H1 (cell line): ENCODE measurements around the gene PLCL2. TPM values are rescaled to one million over a fixed set of nuclear protein-coding genes. Genes with fewer than 3 reads are reported as not detected.

Experiments
- CTCF ChIA-PET: fragments of 300-600 bp; sonication (Branson Sonifier 250); formaldehyde crosslinking; loops from one replicate; lab custom pipeline; 2021; ENCODE audit not compliant: partially characterized antibody; lab: Charles Lee
- POLR2A ChIA-PET: fragments of 300-600 bp; sonication (Branson Sonifier 250); formaldehyde crosslinking; loops from one replicate; lab custom pipeline; 2021; ENCODE audit warnings: inconsistent platforms; ENCODE audit not compliant: partially characterized antibody; lab: Charles Lee
- DNase-seq, 2 experiments: peaks; one replicate each; pipeline versions ENCODE4 v3.0.0 to v3.0.0-alpha.2; 2010 to 2022; ENCODE audit warnings: low spot score in 2 of 2, low read depth in 1 of 2, mixed read lengths in 1 of 2
- FAIRE-seq: peaks from 2 replicates; lab custom pipeline; 2011; peaks lifted over from hg19 to GRCh38; lab: Jason Lieb, UNC
- H2AFZ ChIP-seq: 2 replicates; pipeline ENCODE4 v1.8.1; 2012; ENCODE audit warnings: low read length, inconsistent platforms
- H2AK5ac ChIP-seq: 2 replicates; pipeline ENCODE4 v1.6.1; 2013; ENCODE audit warnings: low read depth, low read length
- H2BK120ac ChIP-seq: replicated peaks from 2 replicates; pipeline ENCODE3; 2013; ENCODE audit warnings: low read depth, low read length, inconsistent platforms
- H2BK12ac ChIP-seq: 2 replicates; pipeline ENCODE4 v1.6.1; 2013; ENCODE audit warnings: low read depth, low read length
- H2BK15ac ChIP-seq: 2 replicates; pipeline ENCODE4 v1.6.1; 2013; ENCODE audit warnings: low read length
- H2BK20ac ChIP-seq: 2 replicates; pipeline ENCODE4 v1.6.1; 2013; ENCODE audit warnings: low read length
- H2BK5ac ChIP-seq: 2 replicates; pipeline ENCODE4 v1.6.1; 2013; ENCODE audit warnings: low read depth, low read length
- H3K14ac ChIP-seq: 2 replicates; pipeline ENCODE4 v1.6.1; 2013; ENCODE audit warnings: inconsistent platforms; ENCODE audit not compliant: insufficient read length
- H3K18ac ChIP-seq: 2 replicates; pipeline ENCODE4 v1.6.1; 2013; ENCODE audit warnings: low read length; ENCODE audit errors: extremely low read depth
- H3K23ac ChIP-seq: 2 replicates; pipeline ENCODE4 v1.6.1; 2013; ENCODE audit warnings: inconsistent platforms; ENCODE audit not compliant: insufficient read length
- H3K23me2 ChIP-seq: 2 replicates; pipeline ENCODE4 v1.6.1; 2013; ENCODE audit warnings: low read depth, low read length
- H3K27ac ChIP-seq: 2 replicates; pipeline ENCODE4 v1.6.1; 2011; ENCODE audit warnings: low read depth, low read length, inconsistent platforms
- H3K27me3 ChIP-seq, 4 experiments: replicated peaks in 1 of 4; 1 replicate in 1 of 4; 2 replicates in 3 of 4; pipeline versions ENCODE4 v1.6.1 to v1.8.1; 2011 to 2013; ENCODE audit warnings: low read length in 3 of 4, mild to moderate bottlenecking in 3 of 4, inconsistent platforms in 2 of 4, mixed read lengths in 2 of 4, moderate library complexity in 1 of 4; ENCODE audit not compliant: control insufficient read depth in 3 of 4, insufficient read depth in 3 of 4; ENCODE audit errors: extremely low read depth in 1 of 4
- H3K36me3 ChIP-seq, 4 experiments: 2 replicates each; pipeline versions ENCODE4 v1.6.1 to v1.8.1; 2011 to 2013; ENCODE audit warnings: mild to moderate bottlenecking in 4 of 4, low read length in 3 of 4, moderate library complexity in 2 of 4, control low read depth in 1 of 4, inconsistent platforms in 1 of 4; ENCODE audit not compliant: insufficient read depth in 4 of 4, control insufficient read depth in 2 of 4
- H3K4ac ChIP-seq: replicated peaks from 2 replicates; pipeline ENCODE3; 2013; ENCODE audit warnings: low read length, low read depth, mixed read lengths, inconsistent platforms; ENCODE audit not compliant: insufficient read length
- H3K4me1 ChIP-seq, 4 experiments: replicated peaks in 1 of 4; 1 replicate in 1 of 4; 2 replicates in 3 of 4; pipeline versions ENCODE4 v1.6.1 to v1.8.1; 2011 to 2013; ENCODE audit warnings: low read length in 3 of 4, inconsistent platforms in 2 of 4, mixed read lengths in 1 of 4; ENCODE audit not compliant: insufficient read depth in 4 of 4, control insufficient read depth in 3 of 4
- H3K4me2 ChIP-seq, 2 experiments: 2 replicates each; pipeline versions ENCODE4 v1.6.1 to v1.8.1; 2011 to 2013; ENCODE audit warnings: low read depth in 2 of 2, low read length in 2 of 2, control low read depth in 1 of 2, inconsistent platforms in 1 of 2, mild to moderate bottlenecking in 1 of 2; ENCODE audit not compliant: insufficient read depth in 1 of 2
- H3K4me3 ChIP-seq, 4 experiments: fragments of 200-600, 300-600 bp in 1 of 4; sonication (generic), shearing (Covaris generic), sonication (Bioruptor Twin) in 1 of 4; 2 replicates each; pipeline versions ENCODE4 v1.5.1 to v1.8.1; 2011 to 2016; ENCODE audit warnings: low read length in 4 of 4, low read depth in 3 of 4, control low read depth in 2 of 4, inconsistent platforms in 2 of 4, mild to moderate bottlenecking in 2 of 4, mixed read lengths in 1 of 4, moderate library complexity in 1 of 4; ENCODE audit not compliant: insufficient read depth in 2 of 4; ENCODE audit errors: extremely low read depth in 1 of 4
- H3K56ac ChIP-seq: replicated peaks from 2 replicates; pipeline ENCODE3; 2013; ENCODE audit warnings: low read depth, mild to moderate bottlenecking, mixed read lengths, low read length, inconsistent platforms; ENCODE audit not compliant: insufficient read length
- H3K79me1 ChIP-seq: 2 replicates; pipeline ENCODE4 v1.6.1; 2013; ENCODE audit warnings: low read depth, low read length, control low read depth
- H3K79me2 ChIP-seq, 2 experiments: 2 replicates each; pipeline versions ENCODE4 v1.6.1 to v1.8.1; 2012 to 2013; ENCODE audit warnings: low read length in 2 of 2, mild to moderate bottlenecking in 2 of 2, inconsistent platforms in 1 of 2; ENCODE audit not compliant: insufficient read depth in 2 of 2, control insufficient read depth in 1 of 2
- H3K9ac ChIP-seq, 4 experiments: replicated peaks in 1 of 4; 1 replicate in 1 of 4; 2 replicates in 3 of 4; pipeline versions ENCODE4 v1.6.1 to v1.8.1; 2011 to 2013; ENCODE audit warnings: low read depth in 3 of 4, low read length in 3 of 4, control low read depth in 2 of 4, mild to moderate bottlenecking in 2 of 4, moderate library complexity in 2 of 4, inconsistent platforms in 1 of 4; ENCODE audit errors: extremely low read depth in 1 of 4
- H3K9me3 ChIP-seq, 2 experiments: 2 replicates each; pipeline versions ENCODE4 v1.6.1 to v1.8.1; 2012 to 2013; ENCODE audit warnings: mild to moderate bottlenecking in 2 of 2, moderate library complexity in 2 of 2, control low read depth in 1 of 2, inconsistent platforms in 1 of 2, low read depth in 1 of 2, low read length in 1 of 2, mixed read lengths in 1 of 2; ENCODE audit not compliant: insufficient read depth in 2 of 2
- H4K20me1 ChIP-seq, 2 experiments: replicated peaks in 1 of 2; 2 replicates each; pipeline versions ENCODE3 to v1.8.1; 2011 to 2013; ENCODE audit warnings: inconsistent platforms in 2 of 2, low read length in 2 of 2, mild to moderate bottlenecking in 1 of 2; ENCODE audit not compliant: insufficient read depth in 2 of 2, control insufficient read depth in 1 of 2
- H4K5ac ChIP-seq: 2 replicates; pipeline ENCODE4 v1.6.1; 2013; ENCODE audit warnings: low read length, low read depth, mixed read lengths, inconsistent platforms; ENCODE audit not compliant: insufficient read length
- H4K8ac ChIP-seq: 2 replicates; pipeline ENCODE4 v1.8.0; 2013; ENCODE audit warnings: mild to moderate bottlenecking, moderate library complexity, low read length, inconsistent platforms; ENCODE audit not compliant: insufficient read depth; ENCODE audit errors: extremely low read depth
- H4K91ac ChIP-seq: replicated peaks from 2 replicates; pipeline ENCODE3; 2013; ENCODE audit warnings: low read length, mixed read lengths, inconsistent platforms; ENCODE audit not compliant: insufficient read length
- ATF3 ChIP-seq: IDR thresholded peaks from 2 replicates; pipeline ENCODE4 v1.6.1; 2011; ENCODE audit warnings: low read depth, mild to moderate bottlenecking, low read length; ENCODE audit not compliant: insufficient read depth
- BRCA1 ChIP-seq: IDR thresholded peaks from 2 replicates; pipeline ENCODE4 v1.6.1; 2012; ENCODE audit warnings: low read depth, low read length, improper control_type of control experiment
- CHD2 ChIP-seq: IDR thresholded peaks from 2 replicates; pipeline ENCODE4 v1.6.1; 2012; ENCODE audit warnings: low read length, improper control_type of control experiment
- FOSL1 ChIP-seq: IDR thresholded peaks from 2 replicates; pipeline ENCODE4 v1.6.1; 2011; ENCODE audit warnings: mild to moderate bottlenecking, low read depth, low read length, moderate library complexity; ENCODE audit not compliant: insufficient read depth
- JUND ChIP-seq: IDR thresholded peaks from 2 replicates; pipeline ENCODE4 v1.6.1; 2011; ENCODE audit warnings: mild to moderate bottlenecking, improper control_type of control experiment, low read length
- KDM1A ChIP-seq: fragments of 200-600, 300-600 bp; sonication (generic); IDR thresholded peaks from 2 replicates; pipeline ENCODE4 v1.7.1; 2016; ENCODE audit warnings: mild to moderate bottlenecking, low read length, borderline replicate concordance
- MAX ChIP-seq: IDR thresholded peaks from 2 replicates; pipeline ENCODE4 v1.6.1; 2012; ENCODE audit warnings: inconsistent platforms
- POLR2A ChIP-seq, 2 experiments: IDR thresholded peaks; 1 replicate in 1 of 2; 2 replicates in 1 of 2; pipeline ENCODE4 v1.6.1; 2011; ENCODE audit warnings: low read depth in 2 of 2, low read length in 2 of 2, mild to moderate bottlenecking in 2 of 2; ENCODE audit errors: control extremely low read depth in 1 of 2
- POLR2AphosphoS5 ChIP-seq: IDR thresholded peaks from 2 replicates; pipeline ENCODE4 v1.6.1; 2011; ENCODE audit warnings: low read depth, low read length
- POU5F1 ChIP-seq: IDR thresholded peaks from 2 replicates; pipeline ENCODE4 v1.6.1; 2011; ENCODE audit warnings: low read depth, mild to moderate bottlenecking, low read length, moderate library complexity
- RFX5 ChIP-seq: IDR thresholded peaks from 2 replicates; pipeline ENCODE4 v1.6.1; 2011; ENCODE audit warnings: low read depth, low read length, improper control_type of control experiment, borderline replicate concordance
- SP4 ChIP-seq: IDR thresholded peaks from 2 replicates; pipeline ENCODE4 v1.6.1; 2012; ENCODE audit warnings: low read length, inconsistent platforms
- YY1 ChIP-seq: IDR thresholded peaks from 2 replicates; pipeline ENCODE4 v1.6.1; 2011; ENCODE audit warnings: low read depth, mild to moderate bottlenecking, low read length
- WGBS, 2 experiments: shearing (Covaris generic) in 1 of 2; methylation state at CpG; one replicate each; pipeline versions ENCODE4 v1.1.6 to v1.1.7; 2013 to 2015; ENCODE audit warnings: low lambda C conversion rate in 2 of 2, mixed read lengths in 2 of 2, inconsistent platforms in 1 of 2, low coverage in 1 of 2, missing lambda C conversion rate in 1 of 2; ENCODE audit not compliant: insufficient replicate concordance in 2 of 2, insufficient coverage in 1 of 2, insufficient read length in 1 of 2; ENCODE audit errors: extremely low coverage in 1 of 2, missing lambda C conversion rate in 1 of 2; 5-methylcytosine and 5-hydroxymethylcytosine counted together
- polyA plus RNA-seq, 7 experiments: library from polyadenylated mRNA; depleted of rRNA in 3 of 7; stranded (reverse) in 5 of 7; unstranded in 2 of 7; fragments of >200 nt in 5 of 7; fragments of 200-250 nt in 2 of 7; gene quantifications; 1 replicate in 5 of 7; 2 replicates in 1 of 7; 4 replicates in 1 of 7; pipeline versions ENCODE4 v1.2.1 to v1.2.3, GENCODE V29; 2011 to 2013; ENCODE audit warnings: missing spikeins in 2 of 7, mixed read lengths in 2 of 7
- total RNA-seq: library from RNA; stranded (reverse); fragmentation: NEBNext Ultra II Directional; extraction: Animal tissue kit (Norgen Biotek cat#: 25700); gene quantifications from 2 replicates; pipeline ENCODE4 v1.2.1, GENCODE V29; 2021

The PLCL2 gene
- total and polyA plus RNA-seq, 2 of the 8 experiments (the other 6 are each of a cell fraction or from before 2014, with no cell fraction given) = 3.5 to 6.8 TPM

GRCh38 chr3:17133632-17134545 is 249.1 kb downstream of the PLCL2 start:
- Histone ChIP-seq H3K56ac (no peak overlapping the region), H4K20me1 (no peaks in the 10 kb centered on the region), H3K14ac (no peak overlapping the region), H3K4me3 (no peak overlapping the region), H3K9me3 (peaks cover 0 to 4% of the 10 kb centered on the region in 2 experiments; a peak in 1 of 4 replicates), H3K18ac (no peak overlapping the region), H3K79me1 (no peaks in the 10 kb centered on the region), H3K23ac (no peak overlapping the region), H3K36me3 (no peaks in the 10 kb centered on the region), H4K5ac (no peak overlapping the region), H2BK120ac (no peak overlapping the region), H2BK12ac (no peak overlapping the region), H4K8ac (no peak overlapping the region; the same call in 1 of the 2 replicates), H3K27me3 (no peaks in the 10 kb centered on the region), H2AFZ (no peak overlapping the region), H3K4ac (no peak overlapping the region), H2BK15ac (no peak overlapping the region), H3K23me2 (no peaks in the 10 kb centered on the region), H3K27ac (no peak overlapping the region), H2BK20ac (no peak overlapping the region), H2BK5ac (no peak overlapping the region), H3K4me1 (no peaks in the 10 kb centered on the region), H4K91ac (no peak overlapping the region), H2AK5ac (no peak overlapping the region), H3K9ac (no peak overlapping the region), H3K79me2 (no peaks in the 10 kb centered on the region), H3K4me2 (no peak overlapping the region)
- no peak for DNase-seq
- WGBS, 2 experiments = 89% methylated on average over 19 of the region's 19 CpGs; no CpG with 5 or more reads in 1 of the 2 experiments
- ChIA-PET POLR2A (no interaction called here), CTCF (interaction anchor here (0.7 to 1.0 kb wide), 3 partner anchors 437 to 578 kb away, joined by 3 to 4 read pairs (median 3); no protein-coding TSS in a partner anchor)
- FAIRE-seq = no peak
- TF ChIP-seq SP4 = no peak
- no peak for TF ChIP-seq POU5F1
- TF ChIP-seq MAX = no peak
- no peak for TF ChIP-seq CHD2
- TF ChIP-seq KDM1A = no peak
- TF ChIP-seq POLR2A (IDR thresholded peaks at IDR 0.05; ENCODE audit: control extremely low read depth in 1 of 2, low read depth in 2 of 2, low read length in 2 of 2) = no peak
- TF ChIP-seq JUND = no peak
- no peak for TF ChIP-seq BRCA1
- TF ChIP-seq YY1 = no peak
- no peak for TF ChIP-seq POLR2AphosphoS5
- TF ChIP-seq FOSL1 = no peak
- no peak for TF ChIP-seq RFX5
- TF ChIP-seq ATF3 = no peak
